Astrocyte (in vitro differentiated cells and primary cell): ENCODE results near the gene COL4A5. TPM values are rescaled to one million over a fixed set of nuclear protein-coding genes. Genes with fewer than 3 reads are reported as not detected.

Source experiments
- DNase-seq: peaks from one replicate; pipeline ENCODE4 v3.0.0-alpha.2; 2010; ENCODE audit warnings: low read depth
- FAIRE-seq: peaks from 2 replicates; lab custom pipeline; 2011; peaks lifted over from hg19 to GRCh38; lab: Jason Lieb, UNC
- H2AFZ ChIP-seq: 2 replicates; pipeline ENCODE4 v1.6.0; 2012; ENCODE audit warnings: low read depth, low read length, inconsistent platforms
- H3K27ac ChIP-seq: 2 replicates; pipeline ENCODE4 v1.5.1; 2011; ENCODE audit warnings: low read depth, low read length, inconsistent platforms
- H3K27me3 ChIP-seq: 2 replicates; pipeline ENCODE4 v1.6.0; 2011; ENCODE audit warnings: low read length, inconsistent platforms; ENCODE audit not compliant: insufficient read depth
- H3K36me3 ChIP-seq: 2 replicates; pipeline ENCODE4 v1.5.1; 2011; ENCODE audit warnings: low read length, inconsistent platforms; ENCODE audit not compliant: insufficient read depth
- H3K4me1 ChIP-seq: 2 replicates; pipeline ENCODE4 v1.5.1; 2011; ENCODE audit warnings: low read length, inconsistent platforms; ENCODE audit not compliant: insufficient read depth
- H3K4me2 ChIP-seq: 2 replicates; pipeline ENCODE4 v1.6.0; 2012; ENCODE audit warnings: low read length, inconsistent platforms
- H3K4me3 ChIP-seq: 2 replicates; pipeline ENCODE4 v1.5.1; 2011; ENCODE audit warnings: low read depth, mild to moderate bottlenecking, low read length, inconsistent platforms; ENCODE audit not compliant: insufficient read depth
- H3K79me2 ChIP-seq: 2 replicates; pipeline ENCODE4 v1.6.0; 2012; ENCODE audit warnings: mild to moderate bottlenecking, low read length, inconsistent platforms; ENCODE audit not compliant: insufficient read depth
- H3K9ac ChIP-seq: 2 replicates; pipeline ENCODE4 v1.6.0; 2012; ENCODE audit warnings: mild to moderate bottlenecking, low read length, inconsistent platforms
- H3K9me3 ChIP-seq: 2 replicates; pipeline ENCODE4 v1.5.1; 2012; ENCODE audit warnings: low read depth, mild to moderate bottlenecking, low read length, inconsistent platforms; ENCODE audit not compliant: insufficient read depth
- H4K20me1 ChIP-seq: 2 replicates; pipeline ENCODE4 v1.6.0; 2012; ENCODE audit warnings: low read length, inconsistent platforms; ENCODE audit not compliant: insufficient read depth
- H3K27ac Mint-ChIP-seq: one replicate; pipeline ENCODE4 v1.8.0; 2021; ENCODE audit warnings: mild to moderate bottlenecking, mixed read lengths; ENCODE audit not compliant: unreplicated experiment
- H3K27me3 Mint-ChIP-seq: one replicate; pipeline ENCODE4 v1.8.0; 2021; ENCODE audit warnings: low read depth, mixed read lengths; ENCODE audit not compliant: unreplicated experiment
- H3K36me3 Mint-ChIP-seq: one replicate; pipeline ENCODE4 v1.8.0; 2021; ENCODE audit warnings: low read depth, mixed read lengths; ENCODE audit not compliant: unreplicated experiment
- H3K4me1 Mint-ChIP-seq: one replicate; pipeline ENCODE4 v1.8.0; 2021; ENCODE audit warnings: low read depth, mixed read lengths; ENCODE audit not compliant: unreplicated experiment
- H3K4me3 Mint-ChIP-seq: one replicate; pipeline ENCODE4 v1.8.0; 2021; ENCODE audit warnings: mild to moderate bottlenecking, moderate library complexity, mixed read lengths; ENCODE audit not compliant: unreplicated experiment
- H3K9me3 Mint-ChIP-seq: one replicate; pipeline ENCODE4 v1.8.0; 2021; ENCODE audit warnings: mild to moderate bottlenecking, mixed read lengths; ENCODE audit not compliant: unreplicated experiment
- CTCF ChIP-seq: IDR thresholded peaks from 2 replicates; pipeline ENCODE4 v1.5.1; 2011; ENCODE audit warnings: low read depth, mild to moderate bottlenecking, inconsistent platforms, low read length, moderate library complexity; ENCODE audit not compliant: insufficient read depth
- EZH2 ChIP-seq: IDR thresholded peaks from 2 replicates; pipeline ENCODE4 v1.6.1; 2012; ENCODE audit warnings: mild to moderate bottlenecking, low read length, inconsistent platforms; ENCODE audit not compliant: insufficient read depth
- total RNA-seq: library from RNA; stranded (reverse); gene quantifications from 2 replicates; pipeline ENCODE4 v1.2.1, GENCODE V29; 2021

COL4A5 gene
- total RNA-seq, 1 donor from 2014 or later: 57.1 TPM

GRCh38 chrX:108399418-108400165, 40.0 kb upstream of the COL4A5 start:
- Histone ChIP-seq H4K20me1 (no peaks in the 10 kb centered on the region), H3K27ac (no peak overlapping the region), H3K4me1 (peaks cover 10% of the 10 kb centered on the region), H3K36me3 (no peaks in the 10 kb centered on the region), H3K27me3 (no peaks in the 10 kb centered on the region), H3K79me2 (no peaks in the 10 kb centered on the region), H3K4me2 (peak overlapping the region; percentile 7), H3K9ac (no peak overlapping the region), H2AFZ (no peak overlapping the region), H3K4me3 (no peak overlapping the region), H3K9me3 (no peaks in the 10 kb centered on the region)
- DNase-seq (peak; percentile 10), FAIRE-seq (peak; percentile 82)
- Mint-ChIP-seq H3K27me3 (no peaks in the 10 kb centered on the region), H3K27ac (no peak overlapping the region), H3K4me1 (peaks cover 27% of the 10 kb centered on the region), H3K4me3 (no peak overlapping the region), H3K36me3 (no peaks in the 10 kb centered on the region), H3K9me3 (peaks cover 2% of the 10 kb centered on the region)
- TF ChIP-seq CTCF: no peak
- TF ChIP-seq EZH2: no peak

GRCh38 chrX:108412783-108413182, 26.9 kb upstream of the COL4A5 start:
- no peaks in the 10 kb centered on the region for H3K9me3 ChIP-seq
- H3K9ac ChIP-seq: no peak overlapping the region
- no peaks in the 10 kb centered on the region for H3K79me2 ChIP-seq
- H3K36me3 ChIP-seq: no peaks in the 10 kb centered on the region
- H3K9me3 Mint-ChIP-seq: no peaks in the 10 kb centered on the region
- no peak for FAIRE-seq
- no peak overlapping the region for H3K27ac Mint-ChIP-seq
- no peak overlapping the region for H3K4me3 Mint-ChIP-seq
- peaks cover 1% of the 10 kb centered on the region for H3K4me1 Mint-ChIP-seq
- no peak for TF ChIP-seq CTCF
- TF ChIP-seq EZH2: no peak
- H3K36me3 Mint-ChIP-seq: no peaks in the 10 kb centered on the region
- H2AFZ ChIP-seq: no peak overlapping the region
- no peak overlapping the region for H3K4me3 ChIP-seq
- H3K27me3 Mint-ChIP-seq: no peaks in the 10 kb centered on the region
- H3K4me1 ChIP-seq: no peaks in the 10 kb centered on the region
- no peak for DNase-seq
- no peaks in the 10 kb centered on the region for H3K27me3 ChIP-seq
- H3K4me2 ChIP-seq: no peak overlapping the region
- H4K20me1 ChIP-seq: no peaks in the 10 kb centered on the region
- no peak overlapping the region for H3K27ac ChIP-seq

GRCh38 chrX:108415146-108415545, 24.5 kb upstream of the COL4A5 start:
- peaks cover 1% of the 10 kb centered on the region for H3K4me1 Mint-ChIP-seq
- Histone ChIP-seq H3K9ac (no peak overlapping the region), H3K36me3 (no peaks in the 10 kb centered on the region), H3K9me3 (no peaks in the 10 kb centered on the region), H2AFZ (no peak overlapping the region), H3K4me1 (no peaks in the 10 kb centered on the region), H4K20me1 (no peaks in the 10 kb centered on the region), H3K27ac (no peak overlapping the region), H3K4me3 (no peak overlapping the region), H3K4me2 (no peak overlapping the region), H3K79me2 (no peaks in the 10 kb centered on the region), H3K27me3 (no peaks in the 10 kb centered on the region)
- no peaks in the 10 kb centered on the region for H3K27me3 Mint-ChIP-seq
- DNase-seq (no peak), FAIRE-seq (peak; percentile 88)
- no peak overlapping the region for H3K4me3 Mint-ChIP-seq
- no peak overlapping the region for H3K27ac Mint-ChIP-seq
- no peaks in the 10 kb centered on the region for H3K36me3 Mint-ChIP-seq
- no peaks in the 10 kb centered on the region for H3K9me3 Mint-ChIP-seq
- TF ChIP-seq EZH2 (no peak), CTCF (no peak)
